Gastrocnemius medialis (tissue), 4 donors: ENCODE measurements around the gene NHERF1.

Experiments used
- CTCF ChIP-seq, 5 experiments: fragments of 450-650 bp in 3 of 5; fragments of 200-600 bp in 2 of 5; sonication (generic) in 2 of 5; IDR thresholded peaks in 4 of 5; conservative IDR thresholded peaks in 1 of 5; 1 replicate in 4 of 5; 2 replicates in 1 of 5; pipeline ENCODE4 v1.5.1; 2016 to 2019; ENCODE audit warnings: antibody characterized with exemption in 5 of 5, mild to moderate bottlenecking in 3 of 5, moderate library complexity in 3 of 5
- POLR2A ChIP-seq, 2 donors: fragments of 450-650 bp; IDR thresholded peaks; one replicate each; pipeline ENCODE4 v1.6.1; 2017; ENCODE audit warnings: antibody characterized with exemption in 2 of 2, mild to moderate bottlenecking in 2 of 2, moderate library complexity in 2 of 2

DNA sequence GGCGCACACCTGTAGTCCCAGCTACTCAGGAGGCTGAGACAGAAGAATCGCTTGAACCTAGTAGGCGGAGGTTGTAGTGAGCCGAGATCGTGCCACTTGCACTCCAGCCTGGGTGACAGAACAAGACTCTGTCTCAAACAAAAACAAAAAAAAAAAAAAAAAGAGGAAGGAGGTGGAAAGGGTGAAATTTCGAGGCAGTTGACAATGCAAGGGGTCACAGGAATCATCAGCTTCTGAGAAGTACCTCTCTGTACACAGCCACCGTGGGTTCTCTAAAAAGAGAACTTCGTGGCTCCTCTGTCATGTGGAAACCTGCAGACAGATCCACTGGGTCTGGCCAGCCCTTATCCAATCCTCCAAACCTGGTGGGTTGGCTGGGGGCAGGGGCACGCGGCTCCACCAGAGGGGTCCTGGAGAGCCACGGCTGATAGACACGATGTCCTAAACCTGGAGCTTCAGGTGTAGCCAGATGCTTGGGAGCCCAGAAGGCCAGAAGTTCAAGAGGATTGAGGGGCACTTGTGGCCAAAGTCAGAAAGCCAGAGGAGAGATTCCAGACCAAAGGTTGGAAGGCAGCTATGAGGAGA, 35.2 kb upstream of the NHERF1 start:
- TF ChIP-seq CTCF (IDR thresholded peaks at IDR 0.05 in 4 of 5, conservative IDR thresholded peaks at IDR 0.05 in 1 of 5) (no peak), POLR2A (IDR thresholded peaks at IDR 0.05) (no peak)
